GM19238 (cell line): ENCODE results near the gene ABRACL.
"Not testable (repeated sequence)": the region's sequence is repeated elsewhere in the genome, so short reads cannot be mapped to it uniquely, and the experiment has no call there.

Source experiments
- DNase-seq: peaks from one replicate; pipeline ENCODE4 v3.0.0; 2011; ENCODE audit warnings: low spot score; ENCODE audit not compliant: insufficient read length

Gene ABRACL, protein sequence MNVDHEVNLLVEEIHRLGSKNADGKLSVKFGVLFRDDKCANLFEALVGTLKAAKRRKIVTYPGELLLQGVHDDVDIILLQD

DNA sequence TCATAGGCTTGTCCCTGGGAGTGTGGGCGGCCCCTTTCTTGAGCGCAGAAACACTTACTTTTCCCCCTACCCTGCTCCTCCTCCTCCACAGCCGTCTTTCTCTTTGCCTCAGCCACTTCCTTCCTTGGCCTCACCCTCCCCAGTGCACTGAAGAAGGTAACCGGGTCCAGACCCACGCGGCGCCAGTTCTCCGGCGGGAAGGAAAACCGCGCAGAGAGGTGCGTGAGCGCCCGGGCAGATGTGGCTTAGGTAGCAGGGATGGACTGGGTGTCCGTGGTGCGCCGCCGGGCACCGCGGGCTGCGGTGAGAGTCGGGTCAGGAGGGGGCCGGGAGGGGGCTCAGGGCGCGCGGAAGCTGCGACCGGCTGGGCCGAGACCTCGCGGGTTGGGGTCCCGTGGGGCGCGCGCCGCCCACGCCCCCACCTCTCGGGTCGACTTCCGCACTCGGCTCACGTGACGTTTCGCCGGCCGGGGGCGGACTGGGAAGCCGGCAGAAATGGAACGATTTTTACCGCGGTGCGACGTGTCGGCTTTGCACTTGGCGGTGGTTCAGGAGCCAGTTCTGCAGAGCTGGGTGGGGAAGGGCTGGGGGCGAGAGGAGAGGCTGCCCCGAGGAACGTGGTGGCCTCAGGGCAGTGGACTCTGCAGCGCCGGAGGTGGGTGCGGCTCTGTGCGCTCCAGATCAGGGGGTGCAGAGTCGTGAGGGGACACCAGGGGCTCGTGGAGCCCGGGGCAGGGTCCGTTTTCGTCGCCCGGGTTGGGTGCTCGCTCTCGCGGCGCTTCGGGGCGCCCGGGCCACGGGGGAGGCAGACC, at the start of gene ABRACL:
Gene ABRACL, plus strand, starts transcription at position 88 of the 812 bp plus-strand sequence. CDS start 5,416 bp downstream, outside the sequence.
- peak; percentile 69 for DNase-seq

DNA sequence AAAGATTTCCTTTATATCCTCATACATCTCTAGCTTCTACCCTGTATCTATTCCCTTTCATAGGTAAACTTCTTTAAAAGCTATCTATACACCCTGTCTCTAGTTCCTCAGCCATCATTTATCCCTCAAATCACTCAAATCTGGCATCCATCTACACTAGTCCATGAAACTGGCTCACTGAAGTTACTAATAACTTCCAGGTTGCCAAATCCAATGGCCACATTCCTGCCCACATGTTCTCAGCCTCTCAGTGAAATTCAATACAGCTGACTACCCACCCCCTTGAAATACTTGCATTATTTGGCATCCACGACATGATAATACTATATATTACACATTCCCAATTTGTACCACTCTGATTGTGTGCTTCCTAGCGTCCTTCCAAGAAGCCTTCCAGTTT, 49.2 kb upstream of the ABRACL start:
- no peak for DNase-seq

DNA sequence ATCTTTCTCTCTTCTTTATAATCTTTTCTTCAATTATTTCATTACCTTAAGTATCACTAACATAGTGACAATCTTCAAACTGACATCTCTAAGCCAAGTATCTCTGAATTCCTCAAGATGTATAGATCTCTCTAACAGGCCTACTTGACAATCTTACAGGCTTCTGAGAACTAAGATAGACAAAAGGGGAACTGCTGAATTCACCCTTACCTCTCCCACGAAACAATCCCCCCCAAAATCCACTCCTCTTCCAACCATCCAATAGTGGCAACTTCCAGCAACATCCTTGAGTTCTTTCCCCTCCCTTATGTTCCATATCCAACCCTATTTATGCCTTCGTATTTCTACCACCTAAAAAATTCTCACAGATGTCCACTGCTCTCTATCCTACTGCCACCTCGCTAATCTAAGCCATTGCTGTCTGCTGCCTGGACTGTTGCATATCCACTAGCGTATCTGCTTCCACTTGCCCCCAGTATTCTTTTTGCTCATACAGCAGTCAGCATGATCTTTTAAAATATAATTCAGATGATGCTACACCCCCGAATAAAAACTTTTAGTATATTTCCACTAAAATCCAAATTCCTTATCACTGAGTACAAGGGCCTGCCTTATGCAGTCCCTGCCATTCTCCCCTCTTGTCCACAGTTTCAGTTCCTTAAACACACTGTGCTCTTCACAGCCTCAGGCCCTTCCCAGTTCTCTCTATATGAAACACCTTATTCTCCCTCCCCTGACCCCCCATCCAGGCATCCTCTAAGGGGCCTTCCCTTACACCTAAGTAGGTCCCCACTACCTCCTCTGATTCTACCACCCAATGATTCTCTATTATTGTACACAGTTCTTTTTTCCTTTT, 48.5 kb upstream of the ABRACL start:
- no peak for DNase-seq

DNA sequence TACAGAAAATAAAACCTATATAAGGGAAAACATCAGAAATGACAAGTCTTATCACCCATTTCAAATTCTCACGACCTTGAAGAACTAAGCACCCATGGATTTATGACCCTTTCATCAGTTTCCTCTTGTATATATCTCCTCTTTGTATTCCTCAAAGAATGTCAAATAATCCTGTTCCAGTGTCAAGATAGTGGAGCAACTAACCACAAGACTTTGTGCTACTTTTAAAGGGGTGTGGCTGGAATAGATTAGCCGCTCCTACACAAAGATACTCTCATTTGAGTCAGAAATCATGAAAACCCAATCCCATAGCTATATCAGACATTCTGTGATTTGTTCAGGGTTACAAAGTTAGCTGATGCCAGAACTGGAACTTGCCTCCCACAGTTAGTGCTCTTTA, 47.1 kb upstream of the ABRACL start:
- no peak for DNase-seq

DNA sequence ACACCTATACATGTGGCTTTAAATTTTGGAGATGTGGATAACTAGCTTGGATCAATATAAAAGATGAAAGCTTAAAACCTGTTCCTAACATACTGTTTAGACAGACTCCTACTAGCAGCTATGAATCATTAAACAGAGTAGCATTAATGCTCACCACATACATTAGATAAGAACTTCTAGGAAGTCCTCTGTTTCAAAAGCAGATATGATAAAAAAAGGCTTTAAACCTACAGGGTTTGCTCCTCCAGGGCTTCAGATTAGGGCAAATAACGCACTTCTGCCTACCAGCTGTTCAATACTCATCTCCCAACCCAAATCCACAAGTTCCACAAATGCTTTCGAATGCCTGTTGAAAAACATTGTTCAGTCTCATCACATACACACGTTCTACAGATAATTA, 42.0 kb upstream of the ABRACL start:
- DNase-seq: no peak

DNA sequence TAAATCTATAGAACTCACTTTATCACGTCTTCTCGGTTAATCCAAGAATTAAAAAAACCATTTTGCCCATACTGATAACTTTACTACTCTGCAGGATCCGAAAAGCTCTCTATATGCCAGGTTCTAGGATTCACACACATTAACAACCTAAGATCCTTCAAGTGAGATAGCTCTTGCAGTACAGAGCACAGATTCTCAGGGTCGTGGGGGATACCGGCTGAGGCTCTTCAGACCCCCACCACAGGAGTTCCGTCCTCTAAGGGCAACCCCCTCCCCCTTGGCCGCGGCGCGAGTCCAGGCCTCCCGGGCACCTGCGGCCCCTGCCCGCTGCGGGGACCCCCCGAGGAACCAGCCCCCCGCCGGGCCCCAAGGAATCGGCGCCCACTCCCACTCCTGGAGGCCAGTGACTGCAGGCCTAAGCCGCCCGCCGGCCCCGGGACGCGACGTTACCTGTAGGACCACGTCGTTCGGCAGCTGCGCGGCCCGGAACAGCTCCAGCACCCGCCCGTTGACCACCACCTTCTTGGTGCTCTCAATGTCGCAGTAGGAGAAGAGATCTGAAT, 41.4 kb upstream of the ABRACL start:
- no peak for DNase-seq

DNA sequence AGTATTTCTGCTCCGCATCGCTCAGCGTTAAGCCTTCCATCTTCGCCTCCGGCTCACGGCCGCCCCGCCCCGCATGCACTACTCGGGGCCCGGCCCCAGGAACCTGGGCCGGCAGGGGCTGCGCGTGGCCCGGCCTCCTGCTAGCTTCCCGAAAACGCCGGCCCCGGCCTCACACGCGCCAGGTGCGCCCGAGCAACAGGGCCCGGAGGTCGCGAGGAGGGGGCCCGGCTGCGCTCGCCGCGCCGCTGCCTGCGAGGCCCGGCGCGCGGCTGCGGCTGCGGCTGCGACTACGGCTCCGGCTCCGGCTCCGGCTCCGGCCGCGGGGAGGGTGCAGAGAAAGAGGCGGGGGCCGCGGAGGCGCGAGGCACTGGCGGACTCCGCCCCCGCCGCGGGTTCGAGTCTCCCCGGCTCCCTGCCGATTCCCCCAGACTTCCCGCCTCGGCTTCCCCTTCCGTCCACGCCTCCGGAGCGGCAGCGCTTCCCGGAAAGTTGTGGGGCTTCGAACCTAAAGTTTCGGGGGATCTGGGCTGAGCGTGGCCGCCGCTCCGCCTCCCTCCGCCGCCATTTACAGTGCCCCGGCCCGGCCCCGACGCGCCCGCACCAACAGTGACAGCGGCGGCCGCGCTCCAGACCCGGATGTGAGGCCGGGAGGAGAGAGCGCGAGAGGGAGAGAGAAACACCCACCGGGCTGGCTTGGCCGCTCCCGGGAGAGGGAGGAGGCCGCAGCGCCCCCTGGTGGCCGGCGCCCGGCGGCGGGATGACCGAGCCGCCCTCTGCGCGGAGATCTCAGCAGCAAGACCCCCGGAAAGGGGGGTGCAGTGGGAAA, 40.7 kb upstream of the ABRACL start, which contains the start of gene REPS1:
Gene REPS1, minus strand, starts transcription at position 611 of the 826 bp plus-strand sequence. Its CDS starts 571 bp downstream, at position 40.
- peak; percentile 93 for DNase-seq

DNA sequence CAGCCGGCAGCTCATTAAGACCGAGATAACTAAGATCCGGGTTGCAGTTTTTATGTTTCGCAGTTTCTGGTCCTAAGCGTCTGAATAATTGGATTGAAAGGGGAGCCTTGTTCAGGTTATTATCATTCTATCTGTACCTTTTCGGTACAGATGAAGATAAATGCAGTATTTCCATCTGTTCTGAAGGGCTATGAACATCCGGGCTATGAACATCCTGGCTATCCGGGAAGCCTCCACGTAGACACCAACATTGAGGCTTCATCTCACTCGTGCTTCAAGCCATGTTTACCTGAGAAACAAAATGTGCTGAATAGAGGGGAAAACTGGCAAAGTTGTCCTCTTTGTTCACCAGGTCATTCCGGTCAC, 40.1 kb upstream of the ABRACL start:
- DNase-seq: no peak

DNA sequence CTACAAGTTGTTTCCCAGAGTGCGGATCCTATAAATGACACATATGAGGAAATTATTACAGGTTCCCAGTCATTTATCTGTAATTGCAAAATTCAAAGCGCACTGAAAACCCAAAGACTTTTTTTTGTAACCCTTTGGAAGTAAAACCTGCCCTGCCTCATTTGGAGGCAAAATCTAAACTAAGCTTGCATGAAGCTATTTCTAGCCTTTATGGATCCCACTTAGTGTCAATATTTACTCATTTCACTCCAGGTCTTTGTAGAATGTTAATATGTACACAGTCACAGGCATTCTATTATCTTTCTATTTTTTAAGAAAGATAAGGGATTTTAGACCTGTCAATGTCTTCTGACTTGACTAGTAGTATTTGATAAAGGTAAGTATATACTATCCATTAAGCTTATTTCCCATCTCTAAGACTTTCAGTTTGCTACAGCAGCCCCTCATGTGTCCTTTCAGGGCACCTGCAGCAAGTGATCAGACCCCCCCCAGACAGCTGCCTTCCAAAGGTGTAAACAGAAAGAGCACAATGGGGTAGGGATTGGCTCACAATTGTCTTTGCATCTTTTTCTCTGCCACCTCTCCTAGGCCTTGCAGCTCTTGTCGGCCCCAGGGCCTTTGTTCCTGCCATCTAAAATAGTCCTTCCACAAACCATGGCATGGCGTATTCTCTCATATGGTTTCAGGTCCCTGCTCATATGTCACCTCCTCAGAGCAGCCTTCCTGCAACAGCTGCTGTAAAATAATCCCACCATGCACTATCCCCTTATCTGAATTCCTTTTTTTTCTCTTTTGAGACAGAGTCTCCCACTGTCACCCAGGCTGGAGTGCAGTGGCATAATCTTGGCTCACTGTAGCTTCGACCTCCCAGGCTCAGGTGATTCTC, 39.2 kb upstream of the ABRACL start:
- DNase-seq: no peak

DNA sequence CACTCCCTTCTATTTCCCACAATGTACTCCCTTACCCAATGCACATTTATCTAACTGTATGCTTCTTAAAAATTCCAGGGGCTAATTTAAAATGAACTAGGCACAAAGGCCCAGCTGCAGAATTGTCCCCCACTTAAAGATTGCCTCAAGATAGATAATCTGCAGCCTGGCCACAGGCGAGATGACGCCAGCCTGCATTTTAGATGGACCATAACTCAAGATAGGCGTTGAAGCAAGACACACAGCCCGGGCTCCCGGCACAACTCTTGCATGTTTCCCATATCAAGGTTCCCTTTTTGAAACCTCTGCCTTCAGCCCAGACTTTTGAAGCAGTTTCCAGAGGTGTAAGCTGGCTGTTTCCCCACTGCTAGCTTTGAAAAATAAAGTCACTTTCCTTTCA, 37.3 kb upstream of the ABRACL start:
- DNase-seq: no peak

DNA sequence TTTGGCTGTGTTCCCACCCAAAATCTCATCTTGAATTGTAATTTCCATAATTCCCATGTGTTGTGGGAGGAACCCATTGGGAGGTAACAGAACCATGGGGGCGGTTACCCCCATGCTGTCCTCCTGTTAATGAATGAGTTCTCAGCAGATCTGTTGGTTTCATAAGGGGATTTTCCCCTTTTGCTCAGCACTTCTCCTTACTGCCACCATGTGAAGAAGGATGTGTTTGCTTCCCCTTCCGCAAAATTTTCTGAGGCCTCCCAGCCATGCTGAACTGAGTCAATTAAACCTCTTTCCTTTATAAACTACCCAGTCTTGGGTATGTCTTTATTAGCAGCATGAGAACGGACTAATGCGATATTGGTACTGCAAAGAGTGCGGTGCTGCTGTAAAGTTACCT, 35.6 kb upstream of the ABRACL start:
- DNase-seq: not testable (repeated sequence)

DNA sequence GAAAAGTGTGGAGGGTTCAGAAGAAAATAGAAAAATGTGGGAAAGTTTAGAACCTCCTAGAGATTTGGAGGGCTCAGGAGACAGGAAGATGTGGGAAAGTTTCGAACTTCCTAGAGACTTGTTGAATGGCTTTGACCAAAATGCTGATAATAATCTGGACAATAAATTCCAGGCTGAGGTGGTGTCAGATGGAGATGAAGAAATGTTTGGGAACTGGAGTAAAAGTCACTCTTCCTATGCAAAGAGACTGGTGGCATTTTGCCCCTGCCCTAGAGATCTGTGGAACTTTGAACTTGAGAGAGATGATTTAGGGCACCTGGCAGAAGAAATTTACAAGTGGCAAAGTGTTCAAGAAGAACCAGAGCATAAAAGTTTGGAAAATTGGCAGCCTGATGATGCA, 35.1 kb upstream of the ABRACL start:
- not testable (repeated sequence) for DNase-seq

DNA sequence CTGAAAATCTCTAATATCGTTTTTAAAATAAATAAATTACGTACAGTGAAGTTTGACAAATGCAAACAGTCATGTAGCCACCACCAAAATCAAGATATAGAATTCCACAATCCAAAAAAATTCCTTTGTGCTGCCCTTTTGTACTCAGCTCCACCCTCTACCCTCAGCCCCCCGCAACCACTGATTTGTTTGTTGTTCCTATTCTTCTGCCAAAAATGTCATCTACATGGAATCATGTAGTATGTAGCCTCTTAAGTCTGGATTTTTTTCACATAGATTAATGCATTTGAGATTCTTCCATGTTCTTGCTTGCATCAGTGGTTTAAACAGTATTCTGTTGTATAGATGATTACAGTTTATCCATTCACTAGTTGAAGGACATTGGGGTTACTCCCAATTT, 32.0 kb upstream of the ABRACL start:
- no peak for DNase-seq

DNA sequence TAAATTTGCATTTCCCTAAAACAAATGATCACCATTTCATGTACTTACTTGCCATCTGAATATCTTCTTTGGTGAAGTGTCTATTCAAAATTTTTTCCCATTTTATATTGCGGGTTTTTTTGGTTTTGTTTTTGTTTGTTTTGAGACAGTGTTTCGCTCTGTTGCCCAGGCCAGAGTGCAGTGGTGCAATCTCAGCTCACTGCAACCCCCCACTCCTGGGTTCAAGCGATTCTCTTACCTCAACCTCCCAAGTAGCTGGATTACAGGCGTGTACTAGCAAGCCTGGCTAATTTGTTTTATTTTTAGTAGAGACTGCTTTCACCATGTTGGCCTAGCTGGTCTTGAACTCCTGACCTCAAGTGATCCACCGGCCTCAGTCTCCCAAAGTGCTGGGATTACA, 31.4 kb upstream of the ABRACL start:
- DNase-seq: no peak

DNA sequence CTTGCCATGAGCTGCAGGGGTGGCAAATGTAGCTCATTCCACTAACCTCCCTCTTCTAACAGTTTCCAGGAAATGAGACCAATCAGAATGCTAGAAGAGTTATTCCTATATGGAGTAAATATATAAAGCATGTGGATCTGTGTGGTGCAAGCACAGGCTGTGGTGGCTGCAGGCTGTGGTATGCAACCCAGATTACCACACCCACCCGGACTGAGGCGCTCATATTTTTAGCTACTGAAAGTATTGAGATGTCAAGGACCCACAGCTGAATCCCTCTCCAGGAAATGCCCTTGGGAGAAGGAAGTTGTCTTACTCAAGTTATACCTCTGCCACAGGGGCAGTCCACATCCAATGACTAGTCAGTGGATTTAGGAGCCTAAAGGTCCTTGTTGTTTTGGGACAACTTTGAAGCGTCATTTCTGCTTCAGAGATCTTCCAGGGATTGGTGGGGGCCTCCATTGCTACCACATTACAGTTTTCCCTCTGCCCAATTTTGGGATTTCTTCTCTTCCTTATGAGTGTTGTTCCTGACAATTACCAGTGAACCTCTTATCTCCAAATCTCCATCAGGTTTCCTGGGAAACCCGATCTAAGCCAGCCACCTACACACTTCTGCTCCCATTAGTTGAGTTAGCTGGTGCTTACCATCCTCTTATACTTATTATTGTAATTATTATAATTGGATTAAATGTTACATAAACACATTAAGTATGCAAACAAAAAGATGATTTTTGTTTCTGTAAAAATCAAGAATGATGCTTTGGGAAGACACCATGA, 28.4 kb upstream of the ABRACL start:
- no peak for DNase-seq

DNA sequence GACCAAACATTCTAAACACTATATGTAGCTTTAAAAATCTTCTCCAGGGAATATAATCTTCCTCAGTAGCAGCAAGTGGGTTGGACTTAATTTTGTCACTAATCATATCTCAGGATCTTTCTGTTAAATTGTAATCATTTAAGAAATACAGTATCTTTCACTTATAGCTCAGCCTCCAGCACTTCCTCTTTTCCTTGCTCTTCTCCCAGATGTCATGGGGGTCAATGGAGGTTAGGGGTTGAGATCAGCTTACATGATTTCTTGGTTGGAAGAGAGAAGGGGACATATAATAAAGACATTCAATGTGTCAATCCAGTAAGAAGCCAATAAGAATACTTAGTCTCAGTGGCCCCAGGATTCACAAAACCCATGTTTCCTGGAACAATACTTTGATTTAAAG, 24.8 kb upstream of the ABRACL start:
- no peak for DNase-seq

DNA sequence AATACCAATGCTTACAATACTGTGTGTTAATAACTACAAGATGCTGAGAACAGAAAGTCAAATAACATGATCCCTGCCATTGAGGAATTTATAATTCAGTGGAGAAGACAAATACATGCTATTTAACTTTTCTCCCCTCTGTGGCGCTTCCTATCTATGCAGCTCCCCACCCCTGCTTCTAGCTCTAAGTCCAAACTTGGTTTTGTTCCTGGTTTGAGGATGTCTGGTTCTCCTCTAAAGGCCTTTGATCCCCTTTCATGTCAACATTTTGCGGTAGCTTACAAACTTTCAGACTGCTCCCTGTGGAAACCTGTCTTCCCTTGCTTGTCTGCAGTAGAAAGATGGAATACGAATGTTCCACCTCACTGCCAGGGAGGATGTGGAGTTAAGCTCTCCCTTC, 22.1 kb upstream of the ABRACL start:
- DNase-seq: no peak

DNA sequence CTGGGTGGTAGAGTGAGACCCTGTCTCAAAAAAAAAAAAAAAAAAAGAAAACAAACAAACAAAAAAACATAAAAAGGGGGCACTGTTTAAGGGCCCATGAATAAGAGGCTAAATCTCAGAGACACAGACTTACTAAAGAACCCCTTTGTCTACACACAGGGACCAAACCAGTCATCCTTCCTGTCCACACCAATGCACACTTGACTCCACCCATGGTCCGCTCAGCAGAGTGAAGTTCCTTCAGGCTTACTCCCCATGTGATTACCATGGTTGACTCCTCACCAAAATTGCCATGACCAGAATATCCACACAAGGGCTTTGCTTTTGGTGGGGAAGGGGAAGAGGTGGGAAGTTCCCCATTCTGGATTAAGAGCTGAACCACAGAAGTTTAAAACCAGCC, 21.1 kb upstream of the ABRACL start:
- no peak for DNase-seq

DNA sequence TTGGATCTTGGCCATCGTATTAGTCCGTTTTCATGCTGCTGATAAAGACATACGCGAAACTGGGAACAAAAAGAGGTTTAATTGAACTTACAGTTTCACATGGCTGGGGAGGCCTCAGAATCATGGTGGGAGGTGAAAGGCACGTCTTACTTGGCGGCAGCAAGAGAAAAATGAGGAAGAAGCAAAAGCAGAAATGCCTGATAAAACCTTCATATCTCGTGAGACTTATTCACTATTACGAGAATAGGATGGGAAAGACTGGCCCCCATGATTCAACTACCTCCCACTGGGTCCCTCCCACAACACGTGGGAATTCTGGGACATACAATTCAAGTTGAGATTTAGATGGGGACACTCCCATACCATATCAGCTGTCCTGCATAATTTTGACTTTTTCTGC, 20.4 kb upstream of the ABRACL start:
- no peak for DNase-seq
